Fibroblast of lung (primary cell): ENCODE results near the gene LAMP5. TPM values are rescaled to one million over a fixed set of nuclear protein-coding genes. Genes with fewer than 3 reads are reported as not detected.

Experiments
- DNase-seq, 2 donors: peaks; one replicate each; pipeline versions ENCODE4 v3.0.0 to v3.0.0-alpha.2; 2010; ENCODE audit warnings: low read depth in 2 of 2
- H2AFZ ChIP-seq: 2 replicates; pipeline ENCODE4 v1.5.1; 2012; ENCODE audit warnings: low read length, control low read depth, inconsistent platforms
- H3K27ac ChIP-seq: 2 replicates; pipeline ENCODE4 v1.5.1; 2011; ENCODE audit warnings: low read length, control low read depth; ENCODE audit not compliant: insufficient read depth
- H3K27me3 ChIP-seq: 2 replicates; pipeline ENCODE4 v1.5.1; 2011; ENCODE audit warnings: mild to moderate bottlenecking, low read length; ENCODE audit not compliant: control insufficient read depth, insufficient read depth
- H3K36me3 ChIP-seq: 2 replicates; pipeline ENCODE4 v1.5.1; 2011; ENCODE audit warnings: low read length; ENCODE audit not compliant: control insufficient read depth, insufficient read depth
- H3K4me1 ChIP-seq: 2 replicates; pipeline ENCODE4 v1.5.1; 2011; ENCODE audit warnings: low read length; ENCODE audit not compliant: control insufficient read depth, insufficient read depth; ENCODE audit errors: extremely low read depth
- H3K4me2 ChIP-seq: 2 replicates; pipeline ENCODE4 v1.5.1; 2011; ENCODE audit warnings: low read length, control low read depth; ENCODE audit not compliant: insufficient read depth; ENCODE audit errors: extremely low read depth
- H3K4me3 ChIP-seq, 4 experiments: fragments of 200-600 bp in 1 of 4; sonication (generic) in 1 of 4; replicated peaks in 1 of 4; 2 replicates each; pipeline ENCODE4 v1.5.1; 2011 to 2016; ENCODE audit warnings: low read length in 4 of 4, low read depth in 3 of 4, mild to moderate bottlenecking in 3 of 4, control low read depth in 2 of 4, inconsistent platforms in 1 of 4, mixed read lengths in 1 of 4; ENCODE audit not compliant: insufficient read depth in 1 of 4; ENCODE audit errors: control extremely low read depth in 1 of 4
- H3K79me2 ChIP-seq: 2 replicates; pipeline ENCODE4 v1.5.1; 2012; ENCODE audit warnings: mild to moderate bottlenecking, low read length, inconsistent platforms; ENCODE audit not compliant: control insufficient read depth, insufficient read depth
- H3K9ac ChIP-seq: 2 replicates; pipeline ENCODE4 v1.5.1; 2011; ENCODE audit warnings: mild to moderate bottlenecking, low read length, control low read depth; ENCODE audit not compliant: insufficient read depth
- H3K9me3 ChIP-seq: 2 replicates; pipeline ENCODE4 v1.5.1; 2012; ENCODE audit warnings: low read depth, low read length; ENCODE audit not compliant: control insufficient read depth, insufficient read depth
- H4K20me1 ChIP-seq: 2 replicates; pipeline ENCODE4 v1.5.1; 2011; ENCODE audit warnings: low read length; ENCODE audit not compliant: control insufficient read depth, insufficient read depth; ENCODE audit errors: extremely low read depth
- CTCF ChIP-seq, 2 donors: IDR thresholded peaks in 1 of 2; conservative IDR thresholded peaks in 1 of 2; 1 replicate in 1 of 2; 2 replicates in 1 of 2; pipeline ENCODE4 v1.5.1; 2011 to 2012; ENCODE audit warnings: low read length in 2 of 2, control low read depth in 1 of 2, inconsistent platforms in 1 of 2, low read depth in 1 of 2, mild to moderate bottlenecking in 1 of 2
- EZH2 ChIP-seq: IDR thresholded peaks from 2 replicates; pipeline ENCODE4 v1.5.1; 2012; ENCODE audit warnings: low read length, control low read depth, mild to moderate bottlenecking; ENCODE audit errors: missing control alignments
- polyA plus RNA-seq, 2 donors: library from polyadenylated mRNA; depleted of rRNA in 1 of 2; stranded (reverse) in 1 of 2; unstranded in 1 of 2; fragments of >200 nt; gene quantifications; 2 replicates each; pipeline ENCODE4 v1.2.1, GENCODE V29; 2011 to 2012; ENCODE audit warnings: missing spikeins in 1 of 2
- total RNA-seq: library from RNA; depleted of rRNA; stranded (reverse); fragments of >200 nt; gene quantifications from 2 replicates; pipeline ENCODE4 v1.2.1, GENCODE V29; 2014

LAMP5 gene
- total and polyA plus RNA-seq, 2 donors (not counting 1 experiment from before 2014, with no cell fraction given) = 0.92 to 2.1 TPM

GRCh38 chr20:9478771-9479170 is 35.6 kb upstream of the LAMP5 start:
- no peak overlapping the region for H2AFZ ChIP-seq
- no peak overlapping the region for H3K4me2 ChIP-seq
- no peaks in the 10 kb centered on the region for H3K79me2 ChIP-seq
- H3K4me3 ChIP-seq = no peak overlapping the region
- no peak for TF ChIP-seq CTCF (conservative IDR thresholded peaks at IDR 0.05 in 1 of 2, IDR thresholded peaks at IDR 0.05 in 1 of 2; ENCODE audit: low read depth in 1 of 2, low read length in 2 of 2)
- no peak for TF ChIP-seq EZH2
- H3K27ac ChIP-seq = no peak overlapping the region
- H4K20me1 ChIP-seq = no peaks in the 10 kb centered on the region
- no peak for DNase-seq
- H3K27me3 ChIP-seq = no peaks in the 10 kb centered on the region
- H3K36me3 ChIP-seq = no peaks in the 10 kb centered on the region
- H3K9me3 ChIP-seq = no peaks in the 10 kb centered on the region
- peaks cover 3% of the 10 kb centered on the region for H3K4me1 ChIP-seq
- no peak overlapping the region for H3K9ac ChIP-seq

- no peaks in the 10 kb centered on the region for H4K20me1 ChIP-seq
- peaks cover 3% of the 10 kb centered on the region for H3K4me1 ChIP-seq
- no peak overlapping the region for H3K4me3 ChIP-seq
- H3K27ac ChIP-seq = no peak overlapping the region
- no peak for DNase-seq
- H3K4me2 ChIP-seq = no peak overlapping the region
- H2AFZ ChIP-seq = no peak overlapping the region
- H3K27me3 ChIP-seq = no peaks in the 10 kb centered on the region
- H3K36me3 ChIP-seq = no peaks in the 10 kb centered on the region
- no peaks in the 10 kb centered on the region for H3K9me3 ChIP-seq
- H3K9ac ChIP-seq = no peak overlapping the region
- H3K79me2 ChIP-seq = no peaks in the 10 kb centered on the region
- TF ChIP-seq CTCF (conservative IDR thresholded peaks at IDR 0.05 in 1 of 2, IDR thresholded peaks at IDR 0.05 in 1 of 2; ENCODE audit: low read depth in 1 of 2, low read length in 2 of 2) = no peak
- no peak for TF ChIP-seq EZH2
Observed at GRCh38 chr20:9480066-9480465, 34.3 kb upstream of the LAMP5 start.

- Histone ChIP-seq H3K79me2 (no peaks in the 10 kb centered on the region), H4K20me1 (no peaks in the 10 kb centered on the region), H3K9me3 (no peaks in the 10 kb centered on the region), H2AFZ (no peak overlapping the region), H3K4me2 (no peak overlapping the region), H3K27me3 (no peaks in the 10 kb centered on the region), H3K36me3 (no peaks in the 10 kb centered on the region), H3K9ac (no peak overlapping the region), H3K4me1 (no peaks in the 10 kb centered on the region), H3K4me3 (no peak overlapping the region), H3K27ac (no peak overlapping the region)
- TF ChIP-seq CTCF (conservative IDR thresholded peaks at IDR 0.05 in 1 of 2, IDR thresholded peaks at IDR 0.05 in 1 of 2; ENCODE audit: low read depth in 1 of 2, low read length in 2 of 2) (no peak), EZH2 (no peak)
- no peak for DNase-seq
Observed at GRCh38 chr20:9482180-9482579, 32.2 kb upstream of the LAMP5 start.
